Endothelial cell (in vitro differentiated cells): ENCODE measurements around the gene SUSD2. TPM values are rescaled to one million over a fixed set of nuclear protein-coding genes. Genes with fewer than 3 reads are reported as not detected.

Source experiments
- DNase-seq: peaks from one replicate; pipeline ENCODE4 v3.0.0; 2021; ENCODE audit warnings: low spot score
- H3K27ac Mint-ChIP-seq: one replicate; pipeline ENCODE4 v1.8.0; 2021; ENCODE audit warnings: mixed read lengths, inconsistent platforms; ENCODE audit not compliant: unreplicated experiment
- H3K27me3 Mint-ChIP-seq: one replicate; pipeline ENCODE4 v1.8.0; 2021; ENCODE audit warnings: mild to moderate bottlenecking, moderate library complexity, mixed read lengths, inconsistent platforms; ENCODE audit not compliant: unreplicated experiment
- H3K36me3 Mint-ChIP-seq: one replicate; pipeline ENCODE4 v1.8.0; 2021; ENCODE audit warnings: mild to moderate bottlenecking, low read depth, mixed read lengths, inconsistent platforms; ENCODE audit not compliant: unreplicated experiment
- H3K4me1 Mint-ChIP-seq: one replicate; pipeline ENCODE4 v1.8.0; 2021; ENCODE audit warnings: mild to moderate bottlenecking, mixed read lengths, inconsistent platforms; ENCODE audit not compliant: unreplicated experiment
- H3K4me3 Mint-ChIP-seq: one replicate; pipeline ENCODE4 v1.8.0; 2021; ENCODE audit warnings: mild to moderate bottlenecking, mixed read lengths, inconsistent platforms; ENCODE audit not compliant: unreplicated experiment
- H3K9me3 Mint-ChIP-seq: one replicate; pipeline ENCODE4 v1.8.0; 2021; ENCODE audit warnings: mixed read lengths, inconsistent platforms; ENCODE audit not compliant: unreplicated experiment
- total RNA-seq: library from RNA; stranded (reverse); fragmentation: NEBNext Ultra II Directional; extraction: Animal tissue kit (Norgen Biotek cat#: 25700); gene quantifications from one replicate; pipeline ENCODE4 v1.2.1, GENCODE V29; 2021; ENCODE audit not compliant: unreplicated experiment
- TF ChIP-seq, protein P1 (sequence below): fragments of 200-600 bp; sonication (generic); IDR thresholded peaks from one replicate; pipeline ENCODE4 v1.5.0; 2021; ENCODE audit warnings: antibody characterized with exemption; ENCODE audit not compliant: unreplicated experiment

The SUSD2 gene
- total RNA-seq, 1 donor from 2014 or later = 0.38 TPM

DNA sequence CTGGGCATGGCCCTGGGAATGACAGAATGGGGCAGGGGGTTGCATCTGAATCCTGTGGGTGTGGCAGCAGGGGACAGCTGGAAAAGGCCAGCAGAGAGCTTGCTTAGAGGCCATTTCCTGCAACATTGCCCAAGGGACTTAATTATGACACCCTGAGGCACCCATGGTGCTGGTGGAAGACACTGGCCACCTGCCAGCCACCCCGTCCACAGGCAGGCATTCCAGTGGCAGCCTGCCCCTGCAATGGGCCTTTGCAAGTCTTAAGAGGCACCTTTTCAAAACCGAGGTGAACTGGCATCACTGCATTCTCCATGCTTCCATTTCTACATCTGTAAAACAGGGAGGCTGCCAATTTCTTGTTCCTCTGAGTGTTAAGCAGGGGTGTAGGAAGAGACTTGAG is 21.6 kb upstream of the SUSD2 start:
- peaks cover 4% of the 10 kb centered on the region for H3K36me3 Mint-ChIP-seq
- H3K9me3 Mint-ChIP-seq = peaks cover under 1% of the 10 kb centered on the region
- peaks cover 8% of the 10 kb centered on the region for H3K27me3 Mint-ChIP-seq
- TF ChIP-seq, protein P1, sequence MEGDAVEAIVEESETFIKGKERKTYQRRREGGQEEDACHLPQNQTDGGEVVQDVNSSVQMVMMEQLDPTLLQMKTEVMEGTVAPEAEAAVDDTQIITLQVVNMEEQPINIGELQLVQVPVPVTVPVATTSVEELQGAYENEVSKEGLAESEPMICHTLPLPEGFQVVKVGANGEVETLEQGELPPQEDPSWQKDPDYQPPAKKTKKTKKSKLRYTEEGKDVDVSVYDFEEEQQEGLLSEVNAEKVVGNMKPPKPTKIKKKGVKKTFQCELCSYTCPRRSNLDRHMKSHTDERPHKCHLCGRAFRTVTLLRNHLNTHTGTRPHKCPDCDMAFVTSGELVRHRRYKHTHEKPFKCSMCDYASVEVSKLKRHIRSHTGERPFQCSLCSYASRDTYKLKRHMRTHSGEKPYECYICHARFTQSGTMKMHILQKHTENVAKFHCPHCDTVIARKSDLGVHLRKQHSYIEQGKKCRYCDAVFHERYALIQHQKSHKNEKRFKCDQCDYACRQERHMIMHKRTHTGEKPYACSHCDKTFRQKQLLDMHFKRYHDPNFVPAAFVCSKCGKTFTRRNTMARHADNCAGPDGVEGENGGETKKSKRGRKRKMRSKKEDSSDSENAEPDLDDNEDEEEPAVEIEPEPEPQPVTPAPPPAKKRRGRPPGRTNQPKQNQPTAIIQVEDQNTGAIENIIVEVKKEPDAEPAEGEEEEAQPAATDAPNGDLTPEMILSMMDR = no peak
- peaks cover 5% of the 10 kb centered on the region for H3K4me1 Mint-ChIP-seq
- no peak overlapping the region for H3K4me3 Mint-ChIP-seq
- DNase-seq = no peak
- H3K27ac Mint-ChIP-seq = no peak overlapping the region

DNA sequence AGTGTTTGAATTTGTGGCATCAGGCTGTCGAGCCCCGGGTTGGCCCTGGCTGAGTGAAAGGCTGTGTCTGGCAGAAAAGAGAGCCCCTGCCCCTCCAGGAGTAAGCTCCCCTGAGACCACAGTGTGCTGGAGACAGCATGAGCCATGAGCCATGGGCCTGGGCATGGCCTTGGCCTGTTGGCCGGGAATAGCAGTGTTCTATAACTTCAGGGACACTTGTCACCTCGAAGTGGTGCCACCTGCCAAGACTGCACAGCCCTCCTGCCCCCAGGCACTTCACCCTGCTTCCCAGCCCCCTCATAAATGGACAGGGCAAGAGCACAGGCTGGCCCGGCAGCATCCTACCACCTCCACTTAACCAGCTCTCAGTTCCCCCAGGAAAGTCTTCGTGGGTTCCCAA is 20.7 kb upstream of the SUSD2 start:
- peaks cover 1% of the 10 kb centered on the region for H3K4me1 Mint-ChIP-seq
- no peak overlapping the region for H3K4me3 Mint-ChIP-seq
- peaks cover 6% of the 10 kb centered on the region for H3K36me3 Mint-ChIP-seq
- H3K27me3 Mint-ChIP-seq = peaks cover 6% of the 10 kb centered on the region
- TF ChIP-seq, protein P1 = no peak
- no peak for DNase-seq
- no peaks in the 10 kb centered on the region for H3K9me3 Mint-ChIP-seq
- no peak overlapping the region for H3K27ac Mint-ChIP-seq

DNA sequence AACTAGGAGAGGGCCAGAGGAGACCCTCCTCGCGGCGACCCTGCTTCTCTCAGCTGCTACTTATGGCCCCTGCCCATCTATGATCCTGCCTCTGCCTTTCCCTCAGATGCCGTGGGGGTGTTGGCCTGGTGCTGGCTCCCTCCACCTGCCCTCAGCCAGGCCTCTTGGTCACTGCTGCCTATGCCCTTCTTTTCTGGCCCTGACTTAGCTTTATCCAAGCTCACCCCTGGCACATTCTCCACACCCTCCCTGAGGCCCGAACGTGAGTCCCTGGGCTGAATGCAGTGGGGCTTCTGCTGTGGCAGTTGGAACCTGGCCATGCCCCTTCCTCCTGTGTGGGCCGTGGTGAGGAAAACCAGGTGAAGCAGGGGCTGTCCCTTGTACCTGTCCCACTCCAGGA is 19.8 kb upstream of the SUSD2 start:
- Mint-ChIP-seq H3K27me3 (peaks cover 6% of the 10 kb centered on the region), H3K9me3 (no peaks in the 10 kb centered on the region), H3K4me1 (no peaks in the 10 kb centered on the region), H3K4me3 (no peak overlapping the region), H3K27ac (no peak overlapping the region), H3K36me3 (peaks cover 7% of the 10 kb centered on the region)
- TF ChIP-seq, protein P1 = no peak
- no peak for DNase-seq

DNA sequence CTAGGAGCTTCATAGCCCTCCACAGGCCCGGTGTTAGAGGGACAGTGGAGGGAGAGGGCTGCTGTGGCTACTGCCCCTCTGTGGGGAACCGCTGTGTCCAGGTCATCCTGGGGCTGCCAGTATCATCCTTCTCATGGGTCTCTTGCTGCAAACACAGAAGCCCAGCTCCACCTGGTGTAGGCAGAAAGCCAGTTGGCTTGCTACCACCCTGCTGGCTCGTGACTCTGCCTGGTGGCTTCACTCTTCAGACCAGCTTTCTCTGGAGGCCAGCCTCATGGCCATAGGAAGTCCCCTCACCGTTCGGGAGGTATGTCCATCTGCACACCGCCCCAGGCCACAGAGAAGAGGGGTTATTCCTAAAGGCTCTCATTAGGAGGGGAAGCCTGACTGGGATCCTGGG is 19.4 kb upstream of the SUSD2 start:
- H3K4me1 Mint-ChIP-seq = no peaks in the 10 kb centered on the region
- peaks cover 7% of the 10 kb centered on the region for H3K36me3 Mint-ChIP-seq
- H3K27me3 Mint-ChIP-seq = peaks cover 6% of the 10 kb centered on the region
- DNase-seq = no peak
- H3K4me3 Mint-ChIP-seq = no peak overlapping the region
- H3K9me3 Mint-ChIP-seq = no peaks in the 10 kb centered on the region
- TF ChIP-seq, protein P1 = no peak
- H3K27ac Mint-ChIP-seq = no peak overlapping the region

DNA sequence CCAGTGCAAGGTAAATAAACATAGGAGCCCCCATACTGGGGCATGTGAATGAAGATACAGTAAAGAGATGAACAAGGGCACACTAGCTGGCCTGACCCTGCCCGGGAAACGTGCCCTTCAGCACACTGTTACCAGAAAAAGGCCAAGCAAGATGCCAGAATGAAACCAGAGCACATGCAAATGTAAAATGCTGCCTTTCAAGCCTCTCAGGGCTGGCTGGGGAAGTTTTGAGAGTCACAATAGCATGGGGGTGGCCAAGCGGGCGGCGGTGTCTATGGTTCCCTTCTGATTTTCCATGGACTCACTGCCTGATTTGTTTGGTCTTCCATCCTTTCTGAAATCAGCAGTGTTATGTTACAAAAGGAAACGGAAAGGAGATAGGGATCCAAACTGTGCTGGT is 18.9 kb upstream of the SUSD2 start:
- Mint-ChIP-seq H3K27me3 (peaks cover 6% of the 10 kb centered on the region), H3K27ac (no peak overlapping the region)
- TF ChIP-seq, protein P1 = no peak

More for the DNA sequence above, 18.9 kb upstream of the SUSD2 start:
- Mint-ChIP-seq H3K9me3 (no peaks in the 10 kb centered on the region), H3K36me3 (peaks cover 9% of the 10 kb centered on the region), H3K4me1 (no peaks in the 10 kb centered on the region), H3K4me3 (no peak overlapping the region)
- no peak for DNase-seq
